HG03469 (cell line): ENCODE results near the gene LSM4.
A peak's percentile ranks its signal among the peaks of the same experiment; 100 is the strongest.
"Not testable (repeated sequence)": the region's sequence is repeated elsewhere in the genome, so short reads cannot be mapped to it uniquely, and the experiment has no call there.

Experiments used
- ATAC-seq: cut with Tn5 transposase; IDR thresholded peaks from one replicate; pipeline ENCODE4 v1.9.1; 2021; ENCODE audit warnings: mild to moderate bottlenecking, moderate library complexity, moderate number of reproducible peaks; ENCODE audit not compliant: unreplicated experiment

Gene LSM4

DNA sequence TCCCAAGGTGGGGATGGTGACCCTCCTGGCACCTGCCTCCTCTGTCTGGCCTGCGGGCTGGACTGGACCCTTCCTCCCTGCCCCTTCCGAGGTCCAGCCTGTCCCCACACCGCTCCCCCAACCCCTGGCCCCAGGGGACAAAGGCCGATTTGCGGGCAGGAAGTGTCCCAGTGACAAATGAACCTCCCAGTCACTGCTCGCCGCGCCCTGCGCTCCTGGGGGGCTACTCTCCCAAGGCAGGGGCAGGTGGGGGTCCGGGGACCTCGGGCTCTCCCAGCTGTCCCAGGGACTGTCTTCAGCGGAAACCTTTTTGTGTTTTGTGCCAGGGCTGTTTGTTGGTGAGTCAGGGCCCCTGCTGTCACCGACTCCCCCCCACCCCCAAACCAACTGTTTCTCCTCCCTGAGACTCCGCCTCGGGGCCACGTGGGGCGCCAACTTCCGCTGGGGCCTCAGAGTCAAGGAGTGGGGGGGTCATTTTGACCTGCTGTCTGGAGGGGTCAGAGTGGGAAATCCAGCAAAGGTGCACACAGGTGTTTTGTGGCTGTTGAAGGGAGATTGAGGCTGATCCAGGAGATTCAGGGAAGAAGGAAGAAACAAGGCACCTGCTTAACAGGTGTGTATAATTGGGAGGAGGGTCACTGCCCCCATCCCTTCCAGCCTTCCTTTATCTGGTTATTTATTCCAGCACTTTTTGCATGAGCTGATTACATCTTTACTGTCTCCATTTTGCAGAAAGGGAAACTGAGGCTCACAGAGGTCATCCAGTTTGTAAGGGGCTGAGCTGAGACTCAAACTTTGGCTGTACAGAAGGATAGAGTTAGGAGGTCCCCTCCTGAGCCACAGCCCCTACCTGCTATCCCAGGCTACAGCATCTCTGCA lies 18.4 kb upstream of the LSM4 start:
- no peak for ATAC-seq

DNA sequence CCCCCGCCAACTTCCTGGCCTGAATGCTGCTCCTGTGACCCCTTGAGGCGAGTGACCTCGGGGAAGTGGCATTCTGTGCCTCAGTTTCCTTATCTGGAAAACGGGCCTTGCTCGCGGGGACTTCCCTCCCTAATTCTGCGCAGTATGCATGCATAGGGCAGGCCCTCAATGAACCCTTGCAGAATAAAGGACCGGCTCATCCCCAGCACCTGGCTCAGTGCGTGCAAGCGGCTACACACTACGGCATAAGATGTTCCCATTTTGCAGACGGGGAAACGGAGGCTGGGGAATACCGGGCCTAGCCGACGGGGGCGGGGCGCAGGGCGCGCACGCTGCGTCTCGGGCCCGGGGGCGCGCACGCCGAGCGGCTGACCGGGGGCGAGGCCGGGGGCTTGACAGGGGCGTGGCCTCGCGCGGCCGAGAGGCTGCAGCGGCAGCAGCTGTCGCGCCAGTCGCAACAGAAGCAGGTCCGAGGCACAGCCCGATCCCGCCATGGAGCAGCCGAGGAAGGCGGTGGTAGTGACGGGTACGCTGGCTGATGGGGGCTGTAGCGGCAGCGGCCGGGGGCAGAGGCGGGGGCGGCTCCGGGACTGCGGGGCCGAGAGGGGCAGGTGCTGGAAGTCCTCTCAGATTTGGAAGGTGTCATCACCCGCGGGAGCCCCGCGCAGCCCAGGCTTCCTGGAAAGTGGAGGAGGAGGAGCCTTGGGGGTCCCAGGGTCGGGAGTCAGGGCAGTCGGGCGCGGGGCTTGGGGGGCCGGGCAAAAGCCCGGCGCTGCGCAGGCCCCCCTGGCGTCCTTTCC lies 17.5 kb upstream of the LSM4 start, which contains the start of gene PGPEP1:
Gene PGPEP1 (plus strand): TSS at position 409 of the 800 bp plus-strand sequence. CDS start 84 bp downstream, at position 493.
- ATAC-seq = no peak

DNA sequence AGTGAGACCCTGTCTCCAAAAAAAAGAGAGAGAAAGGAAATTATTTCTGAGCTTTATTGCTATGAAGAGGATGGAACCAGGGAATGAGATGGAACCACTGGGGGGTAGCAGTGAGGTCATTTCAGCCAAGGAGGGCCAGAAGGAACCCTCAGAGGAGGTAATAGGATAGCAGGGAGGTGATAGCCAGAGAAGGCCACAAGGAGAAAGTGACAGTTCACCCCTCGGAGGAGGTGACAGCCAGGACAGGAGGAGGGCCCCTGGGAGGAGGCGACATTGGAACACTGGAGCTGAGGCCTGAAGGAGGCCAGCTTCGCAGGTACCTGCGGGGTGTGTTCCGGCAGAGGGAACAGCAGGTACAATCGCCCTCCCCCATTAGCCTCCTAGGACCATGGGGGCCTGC lies 16.8 kb upstream of the LSM4 start:
- no peak for ATAC-seq

GRCh38 chr19:18338541-18338940 lies 15.7 kb upstream of the LSM4 start:
- no peak for ATAC-seq

GRCh38 chr19:18336121-18336520 lies 13.2 kb upstream of the LSM4 start:
- ATAC-seq = no peak

GRCh38 chr19:18333680-18334079 lies 10.8 kb upstream of the LSM4 start:
- no peak for ATAC-seq

- ATAC-seq = no peak
Observed at GRCh38 chr19:18332917-18333530, 10.1 kb upstream of the LSM4 start.

- ATAC-seq = no peak
Observed at GRCh38 chr19:18330868-18331267, 8.0 kb upstream of the LSM4 start.

GRCh38 chr19:18329035-18329376 lies 6.1 kb upstream of the LSM4 start:
- no peak for ATAC-seq

DNA sequence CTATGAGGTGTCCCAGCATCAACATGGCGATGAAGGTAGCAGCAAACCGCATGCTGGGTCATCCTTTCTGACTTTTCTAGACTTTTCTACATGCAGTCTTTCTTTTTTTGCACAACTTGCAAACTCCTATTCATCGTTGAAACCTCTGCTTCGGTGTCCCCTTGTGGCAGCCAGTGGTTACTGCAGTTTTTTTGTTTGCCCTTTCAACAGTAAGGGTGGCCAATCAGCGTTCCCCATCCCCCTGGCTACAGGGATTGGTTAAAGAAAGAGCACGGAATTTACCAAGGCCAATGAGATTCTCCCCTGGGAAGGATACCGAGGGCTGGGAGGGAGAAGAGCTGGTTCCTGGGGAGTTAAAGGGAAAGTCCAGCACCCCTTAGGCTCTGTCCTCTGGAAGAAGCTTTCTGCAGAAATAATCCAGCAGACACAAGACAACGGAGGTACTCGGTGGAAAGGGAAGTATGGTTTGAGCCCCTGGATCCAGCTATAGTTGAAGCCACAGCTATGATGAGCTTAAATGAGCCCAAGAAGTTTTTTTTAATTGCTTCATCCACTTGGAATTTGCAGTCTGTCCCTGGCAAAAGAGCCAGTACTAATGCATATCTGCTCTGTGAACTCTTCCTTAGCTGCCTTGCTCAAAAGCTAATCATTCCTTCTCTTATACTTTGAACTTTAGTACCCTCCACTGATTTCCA lies 5.6 kb upstream of the LSM4 start:
- peak; percentile 69 for ATAC-seq

GRCh38 chr19:18326772-18327171 lies 3.9 kb upstream of the LSM4 start:
- ATAC-seq = no peak

DNA sequence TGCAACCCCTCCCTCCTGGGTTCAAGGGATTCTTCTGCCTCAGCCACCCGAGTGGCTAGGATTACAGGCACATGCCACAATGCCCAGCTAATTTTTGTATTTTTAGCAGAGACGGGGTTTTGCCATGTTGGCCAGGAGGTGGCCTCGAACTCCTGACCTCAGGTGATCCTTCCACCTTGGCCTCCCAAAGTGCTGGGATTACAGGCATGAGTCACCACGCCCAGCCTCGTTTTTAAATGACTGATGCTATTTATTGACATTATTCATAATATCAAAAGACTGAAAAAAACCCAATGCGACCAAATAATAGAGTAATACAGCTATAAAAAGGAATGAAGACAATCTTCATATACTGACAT lies 1.5 kb upstream of the LSM4 start:
- ATAC-seq = not testable (repeated sequence)

DNA sequence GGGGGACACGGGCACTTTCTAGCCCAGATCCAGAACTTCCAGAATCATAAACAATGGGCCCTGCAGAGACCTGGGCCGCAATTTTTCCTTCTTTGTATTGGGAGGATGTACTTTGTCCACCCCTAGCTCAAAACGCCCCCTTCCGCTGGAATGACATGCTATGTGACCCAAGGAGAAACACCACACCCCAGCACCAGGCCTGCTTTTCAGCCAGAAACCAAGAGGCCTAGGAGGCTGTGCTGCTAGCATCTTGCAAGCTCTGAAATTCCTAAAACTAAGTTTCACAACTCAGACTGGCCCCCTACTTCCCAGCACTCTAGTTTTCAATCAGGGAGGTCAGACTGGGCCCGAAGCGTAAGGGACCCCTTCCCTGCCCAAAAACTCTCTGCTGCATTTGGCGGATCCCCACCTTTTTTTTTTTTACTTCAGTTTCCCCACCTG lies 538 bp downstream of the LSM4 start:
- no peak for ATAC-seq

- no peak for ATAC-seq
Observed at GRCh38 chr19:18321734-18322102, 1.2 kb downstream of the LSM4 start.

GRCh38 chr19:18320865-18321733 lies 1.8 kb downstream of the LSM4 start:
- no peak for ATAC-seq

DNA sequence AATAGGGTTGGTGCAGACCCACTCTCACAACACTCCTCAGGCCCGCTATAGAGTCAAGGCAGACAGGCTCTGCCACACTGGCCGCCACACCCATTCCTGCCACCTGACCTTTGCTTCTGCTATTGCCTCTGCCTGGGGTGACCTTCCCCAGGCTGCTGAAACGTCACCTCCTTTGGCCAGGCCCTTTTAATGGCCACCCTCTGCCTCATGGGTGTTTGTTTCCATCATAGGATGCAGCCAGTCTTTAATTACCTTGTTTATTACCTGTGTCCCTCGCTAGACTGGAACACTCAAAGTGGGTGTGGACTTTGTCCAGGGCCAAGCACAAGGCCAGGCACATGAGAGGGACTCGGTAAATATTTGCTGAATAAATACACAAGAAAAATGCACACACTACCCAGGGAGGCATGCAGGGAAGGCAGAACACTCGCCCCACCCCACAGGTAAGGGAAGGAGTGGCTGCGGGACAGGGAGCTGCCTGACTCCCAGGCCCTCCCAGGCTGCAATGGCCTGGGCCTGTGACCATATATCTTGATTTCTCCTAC lies 3.2 kb downstream of the LSM4 start:
- no peak for ATAC-seq

DNA sequence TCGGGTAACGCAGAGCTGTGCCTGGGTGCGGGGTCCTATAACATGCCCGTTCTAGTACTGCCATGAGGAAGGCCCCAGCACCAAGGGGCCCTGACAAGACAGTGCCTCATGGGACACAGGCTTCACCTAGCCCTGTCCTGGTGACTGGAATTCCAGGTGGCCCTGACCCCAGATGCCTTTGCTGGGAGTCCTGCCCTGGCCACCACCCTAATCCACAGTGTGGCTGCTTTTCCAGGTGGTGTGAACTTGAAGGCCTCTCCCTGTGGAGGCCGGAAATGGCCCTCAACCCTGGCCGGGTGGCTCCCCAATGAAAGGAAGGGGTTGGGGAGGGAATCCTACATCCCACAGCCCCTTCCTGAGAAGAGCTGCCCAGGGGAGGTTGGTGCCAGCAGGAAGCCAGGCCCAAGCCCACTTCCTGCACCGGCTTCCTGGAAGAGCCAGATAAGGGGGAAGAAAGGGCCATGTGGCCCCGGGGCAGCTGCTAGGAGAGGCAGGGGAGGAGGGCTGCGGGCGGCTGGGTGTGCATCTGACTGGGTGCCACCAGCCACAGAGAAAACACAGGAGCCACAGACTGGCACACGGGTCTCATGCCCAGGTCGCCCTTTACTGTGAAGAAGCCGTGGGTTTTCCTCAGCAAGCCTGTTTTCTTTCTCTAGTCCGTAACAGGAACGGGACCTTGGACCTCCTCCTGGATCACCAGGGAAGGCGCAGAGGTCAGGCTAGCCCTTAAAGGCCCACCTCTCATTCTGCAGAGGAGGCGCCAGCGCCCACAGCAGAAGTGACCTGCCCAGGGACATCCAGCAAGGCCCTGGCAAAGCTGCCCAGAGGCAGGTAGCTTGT lies 4.7 kb downstream of the LSM4 start:
- ATAC-seq = no peak

DNA sequence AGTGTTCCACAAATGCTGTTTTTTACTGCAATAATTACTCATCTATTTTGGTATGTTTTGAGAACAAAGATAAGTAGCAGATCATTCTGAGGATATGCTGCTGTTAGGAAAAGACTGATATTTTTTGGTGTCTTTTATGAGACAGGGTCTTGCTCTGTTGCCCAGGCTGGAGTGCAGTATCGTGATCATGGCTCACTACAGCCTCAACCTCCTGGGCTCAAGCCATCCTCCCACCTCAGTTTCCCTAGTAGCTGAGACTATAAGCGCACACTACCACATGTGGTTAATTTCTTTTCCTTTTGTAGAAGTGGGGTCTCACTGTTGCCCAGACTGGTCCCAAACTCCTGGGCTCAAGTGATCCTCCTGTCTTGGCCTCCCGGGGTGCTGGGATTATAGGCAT lies 9.5 kb downstream of the LSM4 start:
- no peak for ATAC-seq

- no peak for ATAC-seq
Observed at GRCh38 chr19:18312092-18312534, 10.8 kb downstream of the LSM4 start.
